Stimulated activated CD4-positive, alpha-beta T cell treated with anti-CD3 and anti-CD28 coated beads, Interleukin-4, amount 100 ng/mL, for 1 hour (primary cell): ENCODE measurements around the gene FBXL17.
"Not testable (repeated sequence)": the region's sequence is repeated elsewhere in the genome, so short reads cannot be mapped to it uniquely, and the experiment has no call there.

ENCODE experiments used
- DNase-seq: peaks from one replicate; pipeline ENCODE4 v3.0.0-alpha.2; 2020

Gene FBXL17

GRCh38 chr5:108303086-108303485 is 78.8 kb downstream of the FBXL17 start:
- no peak for DNase-seq

- no peak for DNase-seq
Measured at GRCh38 chr5:108297042-108297601, 84.8 kb downstream of the FBXL17 start.

DNA sequence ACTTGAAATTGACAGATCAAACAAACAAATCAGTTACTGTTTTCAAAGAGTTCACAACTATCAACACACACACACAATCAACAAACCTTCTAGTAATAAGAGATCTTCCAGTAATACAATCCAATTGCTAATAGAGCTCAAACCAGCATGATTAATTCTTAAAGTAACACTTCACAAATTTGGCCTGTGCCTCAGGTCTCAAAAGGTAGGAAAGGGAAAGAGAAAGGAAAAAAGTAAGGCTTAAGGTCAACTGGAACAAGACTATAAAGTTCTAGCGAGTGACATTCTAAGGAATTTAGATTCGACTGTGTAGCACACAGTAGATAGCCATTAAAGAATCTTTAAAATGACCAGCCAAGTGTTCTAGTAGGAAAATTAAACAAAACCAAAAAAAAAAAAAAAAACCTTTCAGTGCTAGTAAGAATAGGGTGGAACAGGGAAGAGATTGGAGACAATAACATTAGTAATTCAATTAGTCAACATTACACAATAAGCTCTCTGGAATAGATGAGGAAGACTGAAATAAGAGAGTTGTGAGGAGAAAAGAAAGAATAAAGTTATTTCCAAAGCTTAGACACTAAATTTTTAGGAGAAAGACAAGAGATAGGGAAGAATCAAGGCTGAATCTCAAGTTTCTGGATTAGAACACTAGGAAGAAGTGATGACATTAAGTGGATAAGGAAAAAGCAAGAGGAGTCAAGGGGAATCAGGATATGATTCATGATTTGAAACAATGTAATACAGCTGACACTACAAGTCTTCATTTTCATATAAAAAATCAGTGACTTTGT is 86.1 kb downstream of the FBXL17 start:
- DNase-seq = no peak

GRCh38 chr5:108280960-108281569 is 100.8 kb downstream of the FBXL17 start:
- DNase-seq = no peak

GRCh38 chr5:108280248-108280647 is 101.7 kb downstream of the FBXL17 start:
- no peak for DNase-seq

GRCh38 chr5:108278285-108279240 is 103.3 kb downstream of the FBXL17 start:
- DNase-seq = no peak

DNA sequence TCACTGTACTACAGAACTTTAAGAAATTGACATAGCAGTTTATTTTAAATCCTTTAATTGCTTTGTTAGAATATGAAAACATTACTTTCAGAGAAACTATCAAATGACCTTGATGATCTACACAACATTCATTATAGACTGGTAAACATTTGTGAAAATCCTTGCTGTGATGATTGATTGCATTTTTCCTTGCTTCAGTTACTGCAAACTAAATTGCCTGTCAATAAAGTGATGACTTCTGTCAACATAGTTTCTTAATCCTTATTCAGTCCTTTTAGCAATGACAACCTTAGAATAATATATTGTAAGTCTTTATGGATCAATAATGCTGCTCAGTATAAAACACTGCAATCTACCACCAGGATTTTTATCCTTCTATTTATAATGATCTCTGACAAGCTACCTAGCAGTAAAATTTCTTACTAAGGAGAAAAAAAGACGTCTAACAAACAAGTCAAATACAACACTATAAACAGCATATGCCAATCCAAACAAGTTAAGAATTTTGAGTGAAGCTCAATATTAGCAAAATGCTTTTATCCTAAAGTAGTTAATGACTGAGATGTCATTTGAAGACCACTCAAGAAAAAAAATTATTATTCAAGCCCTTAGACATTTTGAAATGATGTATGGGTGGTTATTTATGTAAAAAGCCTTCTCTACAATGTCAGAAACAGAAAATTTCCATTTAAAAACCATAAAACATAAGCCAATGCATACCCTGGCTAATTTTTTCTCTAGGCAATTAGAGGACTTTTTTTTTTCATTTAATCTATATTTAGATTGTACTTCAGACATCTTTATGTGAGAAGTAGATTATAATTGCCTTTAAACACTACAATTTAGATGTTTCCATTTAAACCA is 105.5 kb downstream of the FBXL17 start:
- DNase-seq = no peak

GRCh38 chr5:108274080-108274479 is 107.8 kb downstream of the FBXL17 start:
- not testable (repeated sequence) for DNase-seq

DNA sequence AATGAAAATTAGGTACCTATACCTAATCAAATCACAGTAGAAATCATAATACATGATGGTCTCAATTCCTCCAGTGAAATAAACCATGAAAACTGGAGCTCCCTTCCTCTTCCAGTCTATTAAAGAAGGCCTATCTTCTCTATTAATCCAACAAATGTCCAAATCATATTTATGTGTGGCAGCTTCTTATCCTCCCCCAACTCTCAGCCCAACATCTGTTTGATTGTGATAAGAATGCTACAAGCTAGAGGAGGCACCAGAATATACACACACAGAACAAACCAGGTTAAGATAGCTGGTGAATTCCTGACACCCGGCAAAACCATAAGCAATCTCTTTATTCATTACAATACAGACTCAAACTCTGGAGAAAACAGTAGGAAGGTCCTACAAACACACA is 110.8 kb downstream of the FBXL17 start:
- no peak for DNase-seq

DNA sequence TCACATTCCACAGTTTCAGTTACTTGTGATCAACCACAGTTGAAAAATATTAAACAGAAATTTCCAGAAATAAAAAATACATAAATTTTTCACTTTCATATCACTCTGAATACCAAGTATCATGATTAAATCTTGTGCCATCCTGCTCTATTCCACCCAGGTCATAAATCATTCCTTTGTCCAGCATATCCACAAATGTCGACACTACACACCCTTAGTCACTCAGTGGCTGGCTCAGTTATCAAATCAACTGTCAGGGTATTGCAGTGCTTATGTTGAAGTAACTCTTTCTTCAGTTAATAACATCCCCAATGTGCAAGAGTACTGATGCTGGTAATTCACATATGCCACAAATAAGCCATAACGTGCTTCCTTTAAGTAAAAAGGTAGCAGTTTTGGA is 115.7 kb downstream of the FBXL17 start:
- no peak for DNase-seq

- no peak for DNase-seq
Measured at GRCh38 chr5:108264533-108264932, 117.4 kb downstream of the FBXL17 start.

DNA sequence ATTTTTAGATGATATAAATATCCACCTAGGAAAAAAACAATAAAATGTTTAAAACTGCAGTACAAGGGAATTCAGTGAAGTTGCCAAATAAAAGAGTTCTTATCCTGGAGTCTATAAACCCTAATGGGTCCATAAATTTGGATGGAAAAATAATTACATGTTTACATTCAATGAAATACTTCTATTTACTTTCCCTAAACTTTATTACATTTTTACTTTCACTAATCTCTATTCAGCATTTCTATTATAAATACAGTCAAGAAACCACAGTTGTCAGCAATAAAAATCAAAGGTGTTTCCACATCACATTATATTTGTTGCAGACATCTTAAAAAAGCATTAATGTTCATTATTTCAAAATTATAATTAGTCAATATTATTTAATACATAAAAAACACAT is 118.6 kb downstream of the FBXL17 start:
- no peak for DNase-seq

GRCh38 chr5:108260858-108261170 is 121.1 kb downstream of the FBXL17 start:
- no peak for DNase-seq

DNA sequence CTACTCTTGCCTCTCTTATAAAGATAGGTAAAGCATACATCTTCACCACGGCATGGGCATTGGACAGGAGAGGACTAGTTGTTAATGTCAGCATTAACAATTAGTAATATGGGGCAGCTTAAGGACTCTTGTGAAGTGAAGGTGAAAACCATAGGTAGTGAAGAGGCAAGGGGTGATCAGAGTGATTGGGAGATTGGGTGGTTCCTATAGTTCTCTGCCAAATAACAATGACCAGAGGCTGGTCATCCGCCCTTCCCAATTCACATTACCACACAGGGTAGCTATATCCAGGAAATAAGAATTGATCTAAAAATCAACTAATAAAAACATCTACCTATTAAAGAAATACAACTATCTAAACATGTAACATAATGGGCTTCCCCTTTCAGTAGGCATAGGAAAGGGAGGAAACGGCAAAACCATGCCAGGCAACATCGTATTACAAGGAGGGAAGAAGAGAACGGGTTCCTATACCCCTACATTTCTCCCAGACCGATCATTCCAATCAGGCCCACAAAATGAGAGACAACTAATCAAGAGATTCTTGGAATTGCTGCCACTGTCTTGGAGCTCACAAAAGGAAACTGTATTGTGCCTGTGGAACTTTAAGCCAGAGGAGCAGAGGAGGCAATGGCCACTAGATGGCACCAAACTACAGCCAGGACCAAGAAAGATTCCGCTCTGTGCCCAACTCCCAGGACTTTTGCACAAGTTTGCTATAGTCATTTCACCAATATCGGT is 121.6 kb downstream of the FBXL17 start:
- peak; percentile 58 for DNase-seq

DNA sequence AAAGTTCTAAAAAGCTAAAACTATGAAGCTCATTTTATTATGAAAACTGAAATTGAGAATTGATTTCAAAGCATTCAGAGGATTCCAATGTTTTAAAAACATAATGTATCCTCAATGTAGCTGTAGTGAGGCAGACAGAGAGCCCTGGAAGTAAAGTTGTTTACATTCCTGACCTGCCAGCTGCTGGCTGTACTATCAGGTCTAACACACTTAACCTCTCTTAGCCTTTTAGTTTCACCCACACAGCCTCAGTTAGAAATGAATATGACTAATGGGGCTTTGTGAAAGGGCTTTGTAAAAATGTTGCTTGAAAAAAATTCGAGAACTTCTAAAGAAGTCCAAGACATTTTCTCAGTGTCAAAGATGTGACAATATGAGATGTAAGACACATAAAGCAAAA is 122.6 kb downstream of the FBXL17 start:
- DNase-seq = no peak

DNA sequence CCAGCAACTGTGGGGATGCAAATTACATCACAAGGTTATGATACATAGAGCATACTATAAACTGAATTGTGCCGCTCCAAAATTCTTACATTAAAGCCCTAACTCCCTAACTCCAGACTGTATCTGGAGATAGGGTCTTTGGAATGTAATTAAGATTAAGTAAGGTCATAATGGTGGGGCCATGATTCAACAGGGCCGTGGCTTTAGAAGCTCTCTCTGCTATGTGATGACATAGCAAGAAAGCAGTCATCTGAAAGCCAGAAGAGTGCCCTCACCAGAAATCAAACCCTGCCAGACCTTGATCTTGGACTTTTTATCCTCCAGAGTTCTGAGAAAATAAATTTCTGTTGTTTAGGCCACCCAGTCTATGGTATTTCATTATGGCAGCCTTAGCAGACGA is 123.9 kb downstream of the FBXL17 start:
- DNase-seq = no peak

GRCh38 chr5:108255468-108255867 is 126.4 kb downstream of the FBXL17 start:
- no peak for DNase-seq

- DNase-seq = no peak
Measured at GRCh38 chr5:108251350-108251749, 130.5 kb downstream of the FBXL17 start.

DNA sequence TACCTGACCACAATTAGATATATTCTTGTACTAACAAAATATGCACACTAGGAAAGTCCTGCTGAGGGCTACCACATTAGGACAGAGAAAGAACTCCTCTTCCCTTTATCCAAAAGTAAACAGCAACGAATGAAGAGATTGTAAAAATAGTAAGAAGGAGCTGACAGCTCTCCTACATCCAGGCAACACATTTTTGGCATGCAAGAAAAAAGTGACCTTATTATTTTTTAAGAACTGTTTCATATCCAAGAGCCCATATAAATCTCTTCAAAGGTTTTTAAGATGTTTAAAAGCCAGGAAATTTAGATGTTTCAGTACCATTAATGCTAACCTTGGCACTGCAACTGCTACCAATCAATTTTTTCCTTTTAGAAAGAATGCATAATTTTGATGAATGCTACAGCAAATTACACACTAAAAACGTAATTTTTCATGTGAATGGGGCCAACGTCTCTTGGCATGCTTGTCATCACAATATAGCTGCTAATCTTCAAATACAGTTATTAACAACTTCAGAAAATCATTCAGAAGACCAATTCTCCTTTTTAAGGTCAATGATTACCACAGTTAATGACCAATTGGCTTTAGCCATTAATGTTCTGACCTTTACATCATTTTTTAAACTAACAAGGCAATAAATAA is 132.0 kb downstream of the FBXL17 start:
- no peak for DNase-seq

DNA sequence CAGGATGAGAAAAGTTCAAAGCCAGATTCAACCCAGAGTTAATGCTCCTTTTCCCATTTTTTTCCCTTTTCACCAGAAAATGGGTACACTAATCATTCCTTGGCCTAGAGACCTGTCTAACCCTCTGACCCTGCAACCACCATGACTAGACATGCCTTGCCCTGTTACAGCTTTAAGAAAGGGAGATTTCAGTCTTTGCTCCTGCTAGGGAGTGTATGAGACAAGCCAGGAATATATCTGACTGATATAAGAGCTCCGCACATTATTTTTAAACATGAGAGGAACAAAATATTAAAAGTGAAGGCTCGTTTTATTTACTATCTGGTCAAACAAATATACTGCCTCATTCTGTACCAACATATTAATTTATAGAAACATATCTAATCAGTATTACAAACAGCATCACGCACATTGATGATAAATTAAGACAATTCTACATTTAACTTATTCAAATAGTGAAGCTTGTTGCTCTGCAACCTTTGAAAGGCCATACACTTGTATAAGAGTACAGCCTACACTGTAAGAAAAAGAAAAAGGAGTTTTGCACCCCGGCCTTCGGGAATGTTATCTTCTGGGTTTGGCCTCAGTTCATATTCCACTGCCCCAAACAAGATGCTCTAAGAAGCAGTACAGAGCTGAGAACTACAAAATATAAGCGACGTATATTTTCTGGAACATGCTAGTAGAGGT is 132.7 kb downstream of the FBXL17 start:
- no peak for DNase-seq
